A673 (cell line): ENCODE data around the gene FLRT1.

Experiments used
- CTCF ChIP-seq: fragments of 300-800, 200-600 bp; sonication (generic); conservative IDR thresholded peaks from 2 replicates; pipeline ENCODE4 v1.5.1; 2017; ENCODE audit warnings: low read depth, mild to moderate bottlenecking, antibody characterized with exemption, low read length, moderate library complexity, mixed read lengths
- EZH2 ChIP-seq: fragments of 200-600 bp; sonication (generic); IDR thresholded peaks from 2 replicates; pipeline ENCODE4 v1.6.1; 2017; ENCODE audit warnings: borderline replicate concordance, low read depth, mild to moderate bottlenecking, mixed read lengths, antibody characterized with exemption, low read length; ENCODE audit not compliant: poor library complexity, severe bottlenecking

DNA sequence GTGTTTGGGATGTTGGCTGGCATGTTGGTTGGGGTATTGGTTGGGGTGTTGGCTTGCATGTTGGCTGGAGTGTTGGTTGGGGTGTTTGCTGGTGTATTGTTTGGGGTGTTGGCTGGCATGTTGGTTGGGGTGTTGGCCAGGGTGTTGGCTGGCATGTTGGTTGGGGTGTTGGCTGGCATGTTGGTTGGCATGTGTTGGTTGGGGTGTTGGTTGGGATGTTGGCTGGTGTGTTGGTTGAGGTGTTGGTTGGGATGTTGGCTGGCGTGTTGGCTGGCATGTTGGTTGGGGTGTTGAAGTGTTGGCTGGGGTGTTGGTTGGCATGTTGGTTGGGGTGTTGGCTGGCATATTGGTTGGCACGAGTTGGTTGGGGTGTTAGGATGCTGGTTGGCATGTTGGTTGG lies 24.9 kb upstream of the FLRT1 start:
- TF ChIP-seq CTCF (no peak), EZH2 (no peak)
